HEK293 (cell line): Measurements from ENCODE around the gene PSME4.

Source experiments
- CTCF ChIP-seq: fragments of 450-650 bp; formaldehyde crosslinking; IDR thresholded peaks from 2 replicates; pipeline ENCODE4 v1.5.1; 2016; ENCODE audit warnings: missing biosample characterization, missing genetic modification characterization
- SALL2 ChIP-seq: fragments of 450-650 bp; formaldehyde crosslinking; IDR thresholded peaks from 2 replicates; pipeline ENCODE4 v1.5.0; 2017; ENCODE audit warnings: missing biosample characterization, mild to moderate bottlenecking, missing genetic modification characterization, borderline replicate concordance
- ZFP37 ChIP-seq: fragments of 450-650 bp; formaldehyde crosslinking; IDR thresholded peaks from 2 replicates; pipeline ENCODE4 v1.5.1; 2016; ENCODE audit warnings: missing biosample characterization, missing genetic modification characterization
- ZNF133 ChIP-seq: fragments of 450-650 bp; formaldehyde crosslinking; IDR thresholded peaks from 2 replicates; pipeline ENCODE4 v1.5.1; 2016; ENCODE audit warnings: missing biosample characterization, missing genetic modification characterization
- ZNF174 ChIP-seq: fragments of 450-650 bp; formaldehyde crosslinking; IDR thresholded peaks from 2 replicates; pipeline ENCODE4 v1.5.0; 2017; ENCODE audit warnings: missing biosample characterization, mild to moderate bottlenecking, missing genetic modification characterization
- ZNF223 ChIP-seq: fragments of 450-650 bp; formaldehyde crosslinking; IDR thresholded peaks from 2 replicates; pipeline ENCODE4 v1.5.1; 2016; ENCODE audit warnings: missing biosample characterization, missing genetic modification characterization
- ZNF24 ChIP-seq: fragments of 450-650 bp; formaldehyde crosslinking; IDR thresholded peaks from 2 replicates; pipeline ENCODE4 v1.5.1; 2016; ENCODE audit warnings: missing biosample characterization, missing genetic modification characterization
- ZNF350 ChIP-seq: fragments of 450-650 bp; formaldehyde crosslinking; IDR thresholded peaks from 2 replicates; pipeline ENCODE4 v1.5.0; 2017; ENCODE audit warnings: missing biosample characterization, mild to moderate bottlenecking, missing genetic modification characterization
- ZNF521 ChIP-seq: fragments of 450-650 bp; formaldehyde crosslinking; IDR thresholded peaks from 2 replicates; pipeline ENCODE4 v1.5.1; 2017; ENCODE audit warnings: missing biosample characterization, mild to moderate bottlenecking, missing genetic modification characterization
- ZNF664 ChIP-seq: fragments of 450-650 bp; formaldehyde crosslinking; IDR thresholded peaks from 2 replicates; pipeline ENCODE4 v1.5.1; 2016; ENCODE audit warnings: missing biosample characterization, missing genetic modification characterization
- ZNF677 ChIP-seq: fragments of 450-650 bp; IDR thresholded peaks from 2 replicates; pipeline ENCODE4 v1.5.0; 2018; ENCODE audit warnings: missing biosample characterization, mild to moderate bottlenecking, missing genetic modification characterization, moderate library complexity
- ZSCAN30 ChIP-seq: fragments of 450-650 bp; IDR thresholded peaks from 2 replicates; pipeline ENCODE4 v1.5.1; 2018; ENCODE audit warnings: missing biosample characterization, mild to moderate bottlenecking, missing genetic modification characterization, moderate library complexity

DNA sequence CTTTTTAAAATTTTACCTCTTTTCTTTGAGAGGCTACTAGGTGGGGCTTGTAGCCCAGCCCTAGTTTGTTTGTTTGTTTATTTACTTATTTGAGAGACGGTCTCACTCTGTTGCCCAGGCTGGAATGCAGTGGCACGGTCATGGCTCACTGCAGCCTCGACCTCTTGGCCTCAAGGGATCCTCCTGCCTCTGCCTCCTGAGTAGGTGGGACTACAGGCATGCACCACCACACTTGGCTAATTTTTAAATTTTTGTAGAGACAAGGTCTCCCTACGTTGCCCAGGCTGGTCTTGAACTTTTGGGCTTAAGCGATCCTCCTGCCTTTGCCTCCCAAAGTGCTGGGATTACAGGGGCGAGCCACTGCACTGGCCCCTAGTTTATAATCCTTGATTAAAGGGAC lies 149.0 kb downstream of the PSME4 start:
- TF ChIP-seq ZNF223 (tag by site-specific recombination) (no peak), ZNF24 (tag by site-specific recombination) (no peak), CTCF (tag by site-specific recombination) (no peak), ZNF521 (tag by site-specific recombination) (no peak), ZSCAN30 (tag by site-specific recombination) (no peak), SALL2 (tag by site-specific recombination) (no peak), ZNF664 (tag by site-specific recombination) (no peak), ZNF677 (no peak), ZFP37 (tag by site-specific recombination) (no peak), ZNF133 (no peak), ZNF174 (tag by site-specific recombination) (no peak), ZNF350 (no peak)
